HepG2 (cell line): ENCODE data around the gene DNAJC11. TPM values are rescaled to one million over a fixed set of nuclear protein-coding genes. Genes with fewer than 3 reads are reported as not detected.
A peak's percentile ranks its signal among the peaks of the same experiment; 100 is the strongest.

Source experiments
- ARHGAP35 ChIP-seq: sonication (generic); formaldehyde crosslinking; IDR thresholded peaks from 2 replicates; pipeline ENCODE4 v1.9.0; 2022; ENCODE audit warnings: mild to moderate bottlenecking, inconsistent platforms, moderate library complexity, missing genetic modification reagents, borderline replicate concordance
- CHCHD3 ChIP-seq: sonication (generic); formaldehyde crosslinking; IDR thresholded peaks from 2 replicates; pipeline ENCODE4 v1.8.0; 2022; ENCODE audit warnings: mild to moderate bottlenecking, missing genetic modification reagents, moderate library complexity
- GABPA ChIP-seq, 2 experiments: IDR thresholded peaks; 2 replicates each; pipeline ENCODE4 v1.6.1; 2011 to 2016; ENCODE audit warnings: low read depth in 2 of 2, low read length in 1 of 2, missing biosample characterization in 1 of 2, missing genetic modification characterization in 1 of 2
- GATA4 ChIP-seq: sonication (generic); IDR thresholded peaks from 2 replicates; pipeline ENCODE4 v1.6.1; 2016; ENCODE audit warnings: antibody characterized with exemption, low read depth, borderline replicate concordance
- KAT8 ChIP-seq: IDR thresholded peaks from 2 replicates; pipeline ENCODE4 v1.6.1; 2016; ENCODE audit warnings: missing genetic modification reagents, missing compliant biosample characterization
- KLF9 ChIP-seq: IDR thresholded peaks from 2 replicates; pipeline ENCODE4 v1.6.1; 2016; ENCODE audit warnings: low read depth
- MIER3 ChIP-seq: IDR thresholded peaks from 2 replicates; pipeline ENCODE4 v1.6.1; 2016; ENCODE audit warnings: missing compliant biosample characterization, borderline replicate concordance
- NCOA1 ChIP-seq: sonication (generic); formaldehyde crosslinking; IDR thresholded peaks from 2 replicates; pipeline ENCODE4 v1.9.0; 2021; ENCODE audit warnings: missing genetic modification reagents
- NR2C2 ChIP-seq: sonication (generic); formaldehyde crosslinking; IDR thresholded peaks from 2 replicates; pipeline ENCODE4 v1.4.0; 2020; ENCODE audit warnings: missing genetic modification reagents, mild to moderate bottlenecking, moderate library complexity, borderline replicate concordance
- PAWR ChIP-seq: sonication (generic); formaldehyde crosslinking; IDR thresholded peaks from 2 replicates; pipeline ENCODE4 v1.4.0; 2020; ENCODE audit warnings: missing genetic modification reagents, mild to moderate bottlenecking, borderline replicate concordance
- RAD51 ChIP-seq: fragments of 450-650 bp; IDR thresholded peaks from 2 replicates; pipeline ENCODE4 v1.6.1; 2016; ENCODE audit warnings: borderline replicate concordance
- RBAK ChIP-seq: sonication (generic); formaldehyde crosslinking; IDR thresholded peaks from 2 replicates; pipeline ENCODE4 v1.5.1; 2020; ENCODE audit warnings: mild to moderate bottlenecking, missing genetic modification reagents
- TCF7L2 ChIP-seq: IDR thresholded peaks from 2 replicates; pipeline ENCODE4 v1.6.1; 2011; ENCODE audit warnings: mild to moderate bottlenecking, low read depth, low read length, moderate library complexity
- U2AF2 ChIP-seq: fragments of 200-400 bp; formaldehyde crosslinking; IDR thresholded peaks from 2 replicates; pipeline ENCODE4 v1.6.1; 2017; ENCODE audit warnings: low read depth, mild to moderate bottlenecking, low read length
- ZFP1 ChIP-seq: IDR thresholded peaks from 2 replicates; pipeline ENCODE4 v1.6.1; 2016
- ZFP36L1 ChIP-seq: sonication (generic); formaldehyde crosslinking; IDR thresholded peaks from 2 replicates; pipeline ENCODE4 v1.8.0; 2022; ENCODE audit warnings: mild to moderate bottlenecking, missing genetic modification reagents, moderate library complexity
- ZNF10 ChIP-seq: sonication (generic); formaldehyde crosslinking; IDR thresholded peaks from 2 replicates; pipeline ENCODE4 v1.4.0; 2020; ENCODE audit warnings: mild to moderate bottlenecking, low read depth, missing genetic modification reagents, borderline replicate concordance
- ZNF468 ChIP-seq: sonication (generic); formaldehyde crosslinking; IDR thresholded peaks from 2 replicates; pipeline ENCODE4 v1.8.0; 2022; ENCODE audit warnings: mild to moderate bottlenecking, moderate library complexity, missing genetic modification reagents
- ZNF510 ChIP-seq: sonication (generic); formaldehyde crosslinking; IDR thresholded peaks from 2 replicates; pipeline ENCODE4 v1.4.0; 2020; ENCODE audit warnings: low read depth, mild to moderate bottlenecking, missing genetic modification reagents
- ZNF569 ChIP-seq: sonication (generic); formaldehyde crosslinking; IDR thresholded peaks from 2 replicates; pipeline ENCODE4 v1.5.0; 2020; ENCODE audit warnings: mild to moderate bottlenecking, missing genetic modification reagents, moderate library complexity, borderline replicate concordance
- ZNF660 ChIP-seq: sonication (generic); formaldehyde crosslinking; IDR thresholded peaks from 2 replicates; pipeline ENCODE4 v1.5.1; 2020; ENCODE audit warnings: mild to moderate bottlenecking, low read depth, missing genetic modification reagents, borderline replicate concordance
- polyA plus RNA-seq, 8 experiments: library from polyadenylated mRNA; depleted of rRNA in 3 of 8; stranded (reverse) in 7 of 8; unstranded in 1 of 8; fragments of >200 nt; fragmentation: Illumina TruSeq in 4 of 8; extraction: Trizol in 4 of 8; gene quantifications; 2 replicates each; pipeline versions ENCODE4 v1.2.1 to v1.2.3, GENCODE V29; 2011 to 2016; ENCODE audit warnings: low read depth in 4 of 8, missing spikeins in 1 of 8, mixed read lengths in 1 of 8; ENCODE audit not compliant: insufficient read depth in 1 of 8
- total RNA-seq, 5 experiments: library from RNA; depleted of rRNA; stranded (reverse); fragments of >200 nt; fragmentation: Illumina TruSeq; extraction: Trizol; gene quantifications; 2 replicates each; pipeline ENCODE4 v1.2.3, GENCODE V29; 2016; ENCODE audit warnings: low read depth in 1 of 5
- TF ChIP-seq, protein P1 (sequence below): sonication (generic); formaldehyde crosslinking; IDR thresholded peaks from 2 replicates; pipeline ENCODE4 v1.5.1; 2020; ENCODE audit warnings: mild to moderate bottlenecking, missing genetic modification reagents, moderate library complexity
- TF ChIP-seq, protein P2 (sequence below): IDR thresholded peaks from 2 replicates; pipeline ENCODE4 v1.6.1; 2016; ENCODE audit warnings: mild to moderate bottlenecking
- TF ChIP-seq, protein P3 (sequence below): sonication (generic); formaldehyde crosslinking; IDR thresholded peaks from 2 replicates; pipeline ENCODE4 v1.5.0; 2020; ENCODE audit warnings: missing genetic modification reagents
- TF ChIP-seq, protein P4 (sequence below): sonication (generic); IDR thresholded peaks from 2 replicates; pipeline ENCODE4 v1.6.1; 2016; ENCODE audit warnings: low read depth, borderline replicate concordance
- TF ChIP-seq, protein P5 (sequence below): sonication (generic); formaldehyde crosslinking; IDR thresholded peaks from 2 replicates; pipeline ENCODE4 v1.5.0; 2020; ENCODE audit warnings: missing genetic modification reagents

Gene DNAJC11
- total and polyA plus RNA-seq, 2 of the 13 experiments (the other 11 are each of a cell fraction or from before 2014, with no cell fraction given): 25.1 to 47.6 TPM

DNA sequence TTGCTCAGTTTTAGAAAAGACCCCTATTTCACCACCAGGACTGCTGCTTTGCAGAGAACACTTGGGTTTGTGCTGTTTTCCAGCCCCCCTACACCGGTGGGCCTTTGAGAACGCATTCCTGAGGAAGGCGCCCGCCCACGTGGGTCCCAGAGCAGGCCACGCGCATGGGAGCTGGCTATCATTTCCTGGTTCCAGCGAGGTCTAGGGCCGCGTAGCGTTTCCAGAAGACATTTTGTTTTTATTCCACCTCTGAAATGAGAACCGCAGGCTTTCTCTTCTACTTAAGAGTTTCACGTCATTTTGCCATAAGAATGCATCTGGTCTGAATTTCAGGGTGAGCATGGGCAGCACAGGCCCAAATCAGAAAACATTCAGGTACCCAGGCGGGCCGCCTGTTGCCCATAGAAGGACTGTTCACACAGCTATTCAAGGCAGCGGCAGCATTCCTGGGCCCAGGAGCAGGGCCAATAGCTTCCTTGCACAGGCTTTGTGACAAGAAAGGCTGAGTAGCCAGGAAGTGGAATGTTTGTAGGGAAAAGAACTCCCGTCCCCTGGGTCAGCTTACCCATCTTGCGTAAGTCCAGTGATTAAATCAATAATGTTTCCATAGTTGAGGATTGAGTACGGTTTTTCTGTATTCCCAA is 97.6 kb downstream of the DNAJC11 start (continued):
- TF ChIP-seq, protein P1, sequence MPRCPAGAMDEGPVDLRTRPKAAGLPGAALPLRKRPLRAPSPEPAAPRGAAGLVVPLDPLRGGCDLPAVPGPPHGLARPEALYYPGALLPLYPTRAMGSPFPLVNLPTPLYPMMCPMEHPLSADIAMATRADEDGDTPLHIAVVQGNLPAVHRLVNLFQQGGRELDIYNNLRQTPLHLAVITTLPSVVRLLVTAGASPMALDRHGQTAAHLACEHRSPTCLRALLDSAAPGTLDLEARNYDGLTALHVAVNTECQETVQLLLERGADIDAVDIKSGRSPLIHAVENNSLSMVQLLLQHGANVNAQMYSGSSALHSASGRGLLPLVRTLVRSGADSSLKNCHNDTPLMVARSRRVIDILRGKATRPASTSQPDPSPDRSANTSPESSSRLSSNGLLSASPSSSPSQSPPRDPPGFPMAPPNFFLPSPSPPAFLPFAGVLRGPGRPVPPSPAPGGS: no peak
- TF ChIP-seq ZNF10 (no peak), CHCHD3 (CRISPR knock-in tag) (no peak), MIER3 (0 out of 2 replicates have a peak, but pooled peaks have one; percentile 22), GABPA (IDR thresholded peaks at IDR 0.05; ENCODE audit: low read depth, low read length) (no peak), GABPA (CRISPR knock-in tag; IDR thresholded peaks at IDR 0.05; ENCODE audit: low read depth) (peak; percentile 55; the same call in 1 of the 2 replicates), KLF9 (0 out of 2 replicates have a peak, but pooled peaks have one; percentile 27), NCOA1 (CRISPR knock-in tag) (no peak), ZNF660 (CRISPR knock-in tag) (no peak), ZNF468 (CRISPR knock-in tag) (no peak), ZNF569 (CRISPR knock-in tag) (no peak), U2AF2 (no peak), ZFP1 (CRISPR knock-in tag) (no peak), RAD51 (no peak), KAT8 (CRISPR knock-in tag) (peak; percentile 76), GATA4 (no peak), ZNF510 (CRISPR knock-in tag) (no peak), NR2C2 (CRISPR knock-in tag) (peak; percentile 33; the same call in 1 of the 2 replicates), RBAK (CRISPR knock-in tag) (no peak), PAWR (CRISPR knock-in tag) (no peak), ZFP36L1 (peak; percentile 67; the same call in 1 of the 2 replicates), TCF7L2 (no peak), ARHGAP35 (no peak)
- TF ChIP-seq, protein P2, sequence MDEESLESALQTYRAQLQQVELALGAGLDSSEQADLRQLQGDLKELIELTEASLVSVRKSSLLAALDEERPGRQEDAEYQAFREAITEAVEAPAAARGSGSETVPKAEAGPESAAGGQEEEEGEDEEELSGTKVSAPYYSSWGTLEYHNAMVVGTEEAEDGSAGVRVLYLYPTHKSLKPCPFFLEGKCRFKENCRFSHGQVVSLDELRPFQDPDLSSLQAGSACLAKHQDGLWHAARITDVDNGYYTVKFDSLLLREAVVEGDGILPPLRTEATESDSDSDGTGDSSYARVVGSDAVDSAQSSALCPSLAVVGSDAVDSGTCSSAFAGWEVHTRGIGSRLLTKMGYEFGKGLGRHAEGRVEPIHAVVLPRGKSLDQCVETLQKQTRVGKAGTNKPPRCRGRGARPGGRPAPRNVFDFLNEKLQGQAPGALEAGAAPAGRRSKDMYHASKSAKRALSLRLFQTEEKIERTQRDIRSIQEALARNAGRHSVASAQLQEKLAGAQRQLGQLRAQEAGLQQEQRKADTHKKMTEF (CRISPR knock-in tag): peak; percentile 89
- TF ChIP-seq, protein P3, sequence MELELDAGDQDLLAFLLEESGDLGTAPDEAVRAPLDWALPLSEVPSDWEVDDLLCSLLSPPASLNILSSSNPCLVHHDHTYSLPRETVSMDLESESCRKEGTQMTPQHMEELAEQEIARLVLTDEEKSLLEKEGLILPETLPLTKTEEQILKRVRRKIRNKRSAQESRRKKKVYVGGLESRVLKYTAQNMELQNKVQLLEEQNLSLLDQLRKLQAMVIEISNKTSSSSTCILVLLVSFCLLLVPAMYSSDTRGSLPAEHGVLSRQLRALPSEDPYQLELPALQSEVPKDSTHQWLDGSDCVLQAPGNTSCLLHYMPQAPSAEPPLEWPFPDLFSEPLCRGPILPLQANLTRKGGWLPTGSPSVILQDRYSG (CRISPR knock-in tag): no peak
- TF ChIP-seq, protein P4, sequence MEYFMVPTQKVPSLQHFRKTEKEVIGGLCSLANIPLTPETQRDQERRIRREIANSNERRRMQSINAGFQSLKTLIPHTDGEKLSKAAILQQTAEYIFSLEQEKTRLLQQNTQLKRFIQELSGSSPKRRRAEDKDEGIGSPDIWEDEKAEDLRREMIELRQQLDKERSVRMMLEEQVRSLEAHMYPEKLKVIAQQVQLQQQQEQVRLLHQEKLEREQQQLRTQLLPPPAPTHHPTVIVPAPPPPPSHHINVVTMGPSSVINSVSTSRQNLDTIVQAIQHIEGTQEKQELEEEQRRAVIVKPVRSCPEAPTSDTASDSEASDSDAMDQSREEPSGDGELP: no peak
- TF ChIP-seq, protein P5, sequence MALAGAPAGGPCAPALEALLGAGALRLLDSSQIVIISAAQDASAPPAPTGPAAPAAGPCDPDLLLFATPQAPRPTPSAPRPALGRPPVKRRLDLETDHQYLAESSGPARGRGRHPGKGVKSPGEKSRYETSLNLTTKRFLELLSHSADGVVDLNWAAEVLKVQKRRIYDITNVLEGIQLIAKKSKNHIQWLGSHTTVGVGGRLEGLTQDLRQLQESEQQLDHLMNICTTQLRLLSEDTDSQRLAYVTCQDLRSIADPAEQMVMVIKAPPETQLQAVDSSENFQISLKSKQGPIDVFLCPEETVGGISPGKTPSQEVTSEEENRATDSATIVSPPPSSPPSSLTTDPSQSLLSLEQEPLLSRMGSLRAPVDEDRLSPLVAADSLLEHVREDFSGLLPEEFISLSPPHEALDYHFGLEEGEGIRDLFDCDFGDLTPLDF: peak; percentile 10; the same call in 1 of the 2 replicates
